SK-N-DZ (cell line): ENCODE data around the gene KBTBD12.

Source experiments
- DNase-seq: peaks from one replicate; pipeline ENCODE4 v3.0.0-alpha.2; 2015; ENCODE audit warnings: low spot score
- small RNA-seq, 2 experiments: library from RNA; depleted of rRNA; stranded (forward); fragments of <200 nt; gene quantifications; one replicate each; pipeline ENCODE3, GENCODE V24; 2014

The KBTBD12 gene

GRCh38 chr3:128012050-128012449 lies 97.0 kb downstream of the KBTBD12 start:
- DNase-seq: no peak

GRCh38 chr3:128014548-128014947 lies 99.5 kb downstream of the KBTBD12 start:
- no peak for DNase-seq

- DNase-seq: no peak
These were observed 101.5 kb downstream of the KBTBD12 start for GRCh38 chr3:128016502-128016901.

GRCh38 chr3:128021768-128022372 lies 106.8 kb downstream of the KBTBD12 start:
- DNase-seq: no peak

GRCh38 chr3:128033102-128033501 lies 118.1 kb downstream of the KBTBD12 start:
- DNase-seq: no peak

GRCh38 chr3:128036119-128036518 lies 121.1 kb downstream of the KBTBD12 start:
- DNase-seq: no peak

Small RNA genes lying within 50 kb of the gene (small RNA-seq; reads per million reads assigned to genes)
- gene RNA5SP139: 0 to 0.03 reads per million in 2 experiments
